Stimulated activated CD8-positive, alpha-beta memory T cell treated with anti-CD3 and anti-CD28 coated beads, Interleukin-4, amount 100 ng/mL, for 48 hours (primary cell): ENCODE results near the gene EIF1AY.
"Not testable (repeated sequence)": the region's sequence is repeated elsewhere in the genome, so short reads cannot be mapped to it uniquely, and the experiment has no call there.

Experiments
- DNase-seq: peaks from one replicate; pipeline ENCODE4 v3.0.0-alpha.2; 2020

The EIF1AY gene

GRCh38 chrY:20575531-20576121, at the start of gene EIF1AY:
Gene EIF1AY (plus strand): TSS chrY:20575776. CDS start chrY:20575872, 96 bp downstream.
- peak; percentile 86 for DNase-seq

- DNase-seq, result no peak
Observed at GRCh38 chrY:20528435-20528834, 47.1 kb upstream of the EIF1AY start.

DNA sequence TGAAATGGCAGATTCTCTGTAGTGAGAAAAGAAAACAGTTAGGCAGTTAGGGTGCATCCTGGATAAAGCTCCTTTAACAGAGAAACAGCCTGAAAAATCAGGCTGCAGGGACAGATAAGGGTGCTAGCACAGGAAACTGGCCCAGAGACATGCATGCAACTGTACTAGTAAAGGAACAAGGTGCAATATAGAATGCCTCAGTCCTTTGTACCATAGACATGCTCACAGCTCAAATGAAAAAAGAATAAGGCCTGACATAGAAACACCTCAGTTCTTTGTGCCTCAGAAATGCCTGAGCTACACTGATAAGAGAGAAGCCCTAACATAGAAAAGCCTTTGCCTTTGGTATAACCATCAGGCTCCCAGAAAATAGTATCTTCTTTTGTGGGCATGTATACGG, 37.4 kb upstream of the EIF1AY start:
- no peak for DNase-seq

GRCh38 chrY:20538933-20539332, 36.6 kb upstream of the EIF1AY start:
- no peak for DNase-seq

- DNase-seq, result no peak
Observed at GRCh38 chrY:20544451-20544960, 31.1 kb upstream of the EIF1AY start.

DNA sequence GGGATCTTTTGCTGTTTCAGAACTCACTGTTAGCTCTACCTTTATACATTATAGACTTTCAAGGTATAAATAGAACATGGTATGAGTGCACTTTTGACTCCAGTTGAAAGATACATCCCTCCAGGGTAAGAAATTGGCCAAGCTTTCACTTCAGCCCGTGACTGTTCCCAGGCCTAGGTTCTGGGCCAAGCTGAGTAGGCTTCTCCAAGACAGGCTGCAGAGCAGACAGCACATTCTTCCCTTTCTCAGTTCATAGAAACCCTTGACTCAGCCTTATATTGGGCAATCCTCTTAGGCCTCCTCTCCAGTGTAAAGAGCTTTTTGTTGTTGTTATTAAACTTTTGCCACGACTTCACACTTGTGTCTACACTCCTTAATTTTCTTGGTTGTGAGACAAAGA, 29.5 kb upstream of the EIF1AY start:
- no peak for DNase-seq

GRCh38 chrY:20549289-20549688, 26.3 kb upstream of the EIF1AY start:
- no peak for DNase-seq

- DNase-seq, result no peak
Observed at GRCh38 chrY:20551840-20552239, 23.7 kb upstream of the EIF1AY start.

GRCh38 chrY:20552764-20553323, 22.7 kb upstream of the EIF1AY start:
- not testable (repeated sequence) for DNase-seq

GRCh38 chrY:20555820-20556219, 19.8 kb upstream of the EIF1AY start:
- no peak for DNase-seq

DNA sequence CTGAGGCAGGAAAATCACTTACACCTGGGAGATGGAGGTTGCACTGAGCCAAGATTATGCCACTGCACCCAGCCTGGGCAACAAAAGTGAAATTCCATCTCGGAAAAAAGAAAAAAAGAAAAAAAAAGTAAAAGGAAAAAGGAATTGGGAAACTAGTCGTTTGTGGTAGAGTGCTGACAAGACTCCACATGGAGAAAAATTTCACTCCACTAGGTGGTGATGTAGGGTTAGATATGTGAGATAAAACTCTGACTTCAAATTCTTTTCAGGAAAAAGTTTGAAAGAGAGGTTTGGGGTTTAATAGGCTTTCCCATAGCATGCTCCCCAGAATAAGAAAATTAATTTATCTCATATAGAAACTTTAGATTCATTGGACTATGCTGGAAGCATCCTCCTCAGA, 16.9 kb upstream of the EIF1AY start:
- no peak for DNase-seq

DNA sequence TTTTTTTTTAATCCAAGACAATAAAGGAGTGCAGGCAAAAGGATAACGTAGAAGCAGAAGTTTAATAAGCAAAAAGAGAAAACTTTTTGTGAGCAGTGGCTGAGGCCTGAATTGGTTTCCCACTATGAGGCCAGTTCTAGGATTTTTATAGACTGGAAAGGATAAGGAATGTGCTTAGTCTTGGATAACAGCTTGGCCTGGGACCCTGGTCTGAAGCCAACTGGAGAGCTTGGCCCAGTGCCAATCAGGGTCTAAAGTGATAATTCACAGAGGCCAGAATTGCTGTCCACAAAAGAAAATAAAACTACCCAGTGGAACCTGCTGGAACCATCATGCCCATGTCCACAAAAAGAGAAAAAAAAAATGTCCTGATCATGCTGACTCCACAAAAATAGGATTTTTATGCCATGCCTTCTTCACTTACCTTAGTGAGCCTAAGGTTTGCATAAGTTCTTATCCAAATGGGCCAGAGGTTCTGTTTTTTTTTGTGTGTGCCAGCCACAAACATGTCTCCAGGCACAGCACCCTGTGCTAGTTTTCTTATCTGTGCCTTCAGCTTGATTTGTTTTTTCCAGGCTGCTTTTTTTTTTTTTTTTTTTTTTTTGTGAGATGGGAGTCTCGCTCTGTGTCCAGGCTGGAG, 15.6 kb upstream of the EIF1AY start:
- no peak for DNase-seq

DNA sequence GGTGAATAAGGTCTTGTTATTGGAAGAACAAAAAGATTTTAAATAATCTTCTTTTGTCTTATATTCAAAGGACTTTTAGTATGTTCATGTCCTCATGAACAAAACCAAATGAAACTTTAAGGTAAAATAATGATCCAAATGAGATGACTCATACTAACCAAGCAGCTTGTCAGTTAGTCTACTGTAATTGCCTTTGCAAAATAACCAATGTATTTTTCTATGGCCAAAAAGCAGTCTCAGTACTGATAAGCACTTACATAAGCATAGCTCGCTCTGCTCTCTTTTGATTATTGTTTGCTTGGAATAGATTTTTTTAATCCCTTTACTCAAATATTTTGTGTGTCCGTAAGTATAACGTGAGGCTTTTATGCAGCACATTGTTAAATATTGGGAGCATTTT, 4.3 kb upstream of the EIF1AY start:
- no peak for DNase-seq

DNA sequence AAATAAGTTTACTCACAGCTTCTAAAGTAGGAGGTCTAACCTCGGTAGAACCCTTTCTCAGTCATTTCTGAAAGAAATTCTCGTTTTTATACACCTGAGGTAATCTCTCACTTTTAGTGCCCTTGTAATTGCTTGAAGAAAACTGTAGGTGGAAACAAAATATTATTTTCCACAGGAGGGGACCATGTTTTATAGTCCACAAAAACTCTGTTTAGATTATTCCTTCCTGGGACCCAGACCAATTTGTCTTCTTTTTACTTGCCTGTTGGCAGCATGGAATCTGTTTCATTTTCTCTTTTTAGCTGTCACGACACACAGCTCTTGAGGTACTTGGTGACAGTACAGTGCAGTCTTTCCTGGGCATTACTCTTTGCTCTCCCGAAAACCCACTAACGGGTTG, 930 bp downstream of the EIF1AY start:
- no peak for DNase-seq

DNA sequence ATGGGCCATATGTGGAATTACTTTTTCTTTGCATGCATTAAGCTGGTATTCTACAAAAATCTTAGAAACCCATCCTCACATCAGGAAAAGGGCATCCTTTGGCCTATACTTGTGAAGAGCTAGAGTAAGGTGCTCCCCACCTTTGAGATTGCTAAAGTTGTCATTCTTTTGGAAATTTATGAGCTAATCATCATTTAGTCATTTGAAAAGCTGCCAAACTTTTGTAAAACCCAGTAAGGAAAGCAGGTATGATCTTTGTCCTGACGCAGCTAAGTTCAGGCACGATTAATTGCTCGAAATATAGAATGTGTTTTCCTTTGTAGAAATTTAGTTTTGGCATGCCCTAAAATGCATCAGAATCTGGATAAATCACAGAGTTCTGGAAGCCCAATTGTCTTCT, 2.6 kb downstream of the EIF1AY start:
- DNase-seq, result no peak

DNA sequence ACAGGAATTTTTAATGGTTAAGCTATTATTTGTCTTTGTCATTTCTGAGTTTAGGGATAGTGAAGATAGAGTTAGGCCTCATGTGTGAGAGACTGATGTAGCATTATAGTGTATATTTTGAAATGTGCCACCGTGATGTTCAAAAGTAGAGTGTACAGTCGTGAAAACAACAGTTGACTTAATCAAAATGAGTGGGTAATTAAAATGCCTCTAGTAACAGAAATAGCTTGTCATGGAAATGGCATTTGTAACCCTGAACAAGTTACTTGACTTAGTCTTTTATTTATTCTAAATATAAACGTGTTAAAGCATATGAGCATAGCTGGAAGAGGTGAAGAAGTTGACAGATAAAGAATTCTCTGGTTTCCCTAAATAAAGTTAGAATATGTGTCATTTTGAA, 6.1 kb downstream of the EIF1AY start:
- DNase-seq, result no peak

GRCh38 chrY:20586161-20586560, 10.6 kb downstream of the EIF1AY start:
- DNase-seq, result no peak
